ENCODE results near the gene CDH23.

CDH23 gene

GRCh38 chr10:71712572-71713134 is 315.9 kb downstream of the CDH23 start:
- no peaks in the 10 kb centered on the region for H4K20me1 ChIP-seq (ENCODE audit: insufficient read depth)
- no peaks in the 10 kb centered on the region for H3K4me1 ChIP-seq (ENCODE audit: low read depth, poor library complexity, severe bottlenecking)
- no peaks in the 10 kb centered on the region for H3K79me2 ChIP-seq (ENCODE audit: insufficient read depth, low read depth)
- H3K9ac ChIP-seq, result no peak overlapping the region
- peaks cover 28% of the 10 kb centered on the region for H3K27me3 ChIP-seq (ENCODE audit: insufficient read depth, low read depth)
- no peak overlapping the region for H3K4me3 ChIP-seq (IDR thresholded peaks at IDR 0.05; ENCODE audit: insufficient read depth, low read depth, low read length)
- TF ChIP-seq CTCF (conservative IDR thresholded peaks at IDR 0.05; ENCODE audit: low read depth, low read length), result no peak
- no peak overlapping the region for H2AFZ ChIP-seq (ENCODE audit: low read depth)
- H3K27ac ChIP-seq, result no peak overlapping the region
- H3K4me2 ChIP-seq, result no peak overlapping the region
- no peaks in the 10 kb centered on the region for H3K36me3 ChIP-seq (ENCODE audit: insufficient read depth)

GRCh38 chr10:71713135-71714030 is 316.7 kb downstream of the CDH23 start:
- H3K4me3 ChIP-seq (IDR thresholded peaks at IDR 0.05; ENCODE audit: insufficient read depth, low read depth, low read length), result no peak overlapping the region
- H3K36me3 ChIP-seq (ENCODE audit: insufficient read depth), result no peaks in the 10 kb centered on the region
- no peak overlapping the region for H3K4me2 ChIP-seq
- H3K27me3 ChIP-seq (ENCODE audit: insufficient read depth, low read depth), result peaks cover 24% of the 10 kb centered on the region; the same call in 1 of the 2 replicates
- H3K9ac ChIP-seq, result no peak overlapping the region
- no peaks in the 10 kb centered on the region for H3K4me1 ChIP-seq (ENCODE audit: low read depth, poor library complexity, severe bottlenecking)
- no peak for TF ChIP-seq CTCF (conservative IDR thresholded peaks at IDR 0.05; ENCODE audit: low read depth, low read length)
- no peak overlapping the region for H2AFZ ChIP-seq (ENCODE audit: low read depth)
- no peak overlapping the region for H3K27ac ChIP-seq
- H3K79me2 ChIP-seq (ENCODE audit: insufficient read depth, low read depth), result no peaks in the 10 kb centered on the region
- no peaks in the 10 kb centered on the region for H4K20me1 ChIP-seq (ENCODE audit: insufficient read depth)

GRCh38 chr10:71714031-71714410 is 317.3 kb downstream of the CDH23 start:
- Histone ChIP-seq H4K20me1 (ENCODE audit: insufficient read depth) (no peaks in the 10 kb centered on the region), H3K27ac (no peak overlapping the region), H3K36me3 (ENCODE audit: insufficient read depth) (no peaks in the 10 kb centered on the region), H3K9ac (no peak overlapping the region), H3K4me3 (IDR thresholded peaks at IDR 0.05; ENCODE audit: insufficient read depth, low read depth, low read length) (no peak overlapping the region), H3K79me2 (ENCODE audit: insufficient read depth, low read depth) (no peaks in the 10 kb centered on the region), H3K27me3 (ENCODE audit: insufficient read depth, low read depth) (peaks cover 23% of the 10 kb centered on the region; the same call in 1 of the 2 replicates), H2AFZ (ENCODE audit: low read depth) (no peak overlapping the region), H3K4me2 (no peak overlapping the region), H3K4me1 (ENCODE audit: low read depth, poor library complexity, severe bottlenecking) (no peaks in the 10 kb centered on the region)
- no peak for TF ChIP-seq CTCF (conservative IDR thresholded peaks at IDR 0.05; ENCODE audit: low read depth, low read length)

GRCh38 chr10:71714592-71714991 is 317.9 kb downstream of the CDH23 start:
- Histone ChIP-seq H3K4me1 (ENCODE audit: low read depth, poor library complexity, severe bottlenecking) (no peaks in the 10 kb centered on the region), H3K4me3 (IDR thresholded peaks at IDR 0.05; ENCODE audit: insufficient read depth, low read depth, low read length) (no peak overlapping the region), H2AFZ (ENCODE audit: low read depth) (no peak overlapping the region), H3K9ac (no peak overlapping the region), H3K27ac (no peak overlapping the region), H3K27me3 (ENCODE audit: insufficient read depth, low read depth) (peaks cover 25% of the 10 kb centered on the region; the same call in 1 of the 2 replicates), H3K4me2 (no peak overlapping the region), H4K20me1 (ENCODE audit: insufficient read depth) (no peaks in the 10 kb centered on the region), H3K79me2 (ENCODE audit: insufficient read depth, low read depth) (no peaks in the 10 kb centered on the region), H3K36me3 (ENCODE audit: insufficient read depth) (no peaks in the 10 kb centered on the region)
- no peak for TF ChIP-seq CTCF (conservative IDR thresholded peaks at IDR 0.05; ENCODE audit: low read depth, low read length)
